ENCODE measurements around the gene CDK14.
"Not testable (repeated sequence)": the region's sequence is repeated elsewhere in the genome, so short reads cannot be mapped to it uniquely, and the experiment has no call there.

CDK14 gene

DNA sequence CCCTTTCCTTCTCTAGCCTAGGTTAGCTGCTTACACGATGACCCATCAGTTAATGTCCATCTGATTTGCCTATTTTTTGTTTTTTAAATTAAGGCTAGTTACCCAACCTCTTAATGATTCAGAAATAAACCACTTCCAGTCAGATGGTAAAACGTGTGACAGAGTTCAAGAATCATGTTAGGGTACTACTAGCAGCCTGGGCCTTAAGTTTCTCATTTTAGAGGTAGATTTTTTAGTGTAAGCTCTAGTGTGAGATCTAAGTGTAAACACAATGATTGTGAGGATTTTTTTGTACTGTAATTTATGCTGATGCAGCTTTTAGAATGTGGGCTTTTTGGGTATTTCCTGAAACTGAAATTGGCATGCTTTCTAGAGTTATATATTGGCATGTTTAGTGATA lies 130.0 kb downstream of the CDK14 start:
- no peak for TF ChIP-seq CTCF (IDR thresholded peaks at IDR 0.05; ENCODE audit: insufficient read depth, low read depth, low read length, missing control alignments)
- H3K4me3 ChIP-seq (ENCODE audit: low read depth, low read length), result peak overlapping the region; percentile 56
- peak; percentile 46 for DNase-seq (ENCODE audit: low read depth)

- no peak for DNase-seq (ENCODE audit: low read depth)
- peak overlapping the region; percentile 56 for H3K4me3 ChIP-seq (ENCODE audit: low read depth, low read length)
- TF ChIP-seq CTCF (IDR thresholded peaks at IDR 0.05; ENCODE audit: insufficient read depth, low read depth, low read length, missing control alignments), result no peak
Measured at GRCh38 chr7:90726623-90727022, 130.5 kb downstream of the CDK14 start.

GRCh38 chr7:90727412-90727811 lies 131.3 kb downstream of the CDK14 start:
- DNase-seq (ENCODE audit: low read depth), result no peak

DNA sequence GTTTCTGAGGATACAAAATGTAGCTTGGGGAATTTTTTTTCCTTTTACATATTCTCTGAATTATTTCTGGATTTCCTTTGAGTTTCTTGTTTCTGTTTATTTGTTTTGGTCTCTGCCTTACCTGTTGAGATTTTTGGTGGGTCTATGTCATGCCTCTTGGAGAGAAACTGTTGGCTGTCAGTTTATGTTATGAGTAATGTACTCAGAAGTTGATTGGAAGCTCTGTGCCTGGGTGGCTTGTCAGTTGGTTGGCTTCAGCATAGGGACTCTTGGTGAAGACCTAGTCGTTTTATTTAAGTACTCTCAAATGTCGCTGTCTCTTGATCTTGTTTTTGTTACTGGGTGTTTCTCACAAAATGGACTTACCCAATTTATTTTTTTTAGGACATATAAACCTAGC lies 132.4 kb downstream of the CDK14 start:
- H3K4me3 ChIP-seq (ENCODE audit: low read depth, low read length), result peak overlapping the region; percentile 56
- no peak for TF ChIP-seq CTCF (IDR thresholded peaks at IDR 0.05; ENCODE audit: insufficient read depth, low read depth, low read length, missing control alignments)
- peak; percentile 83 for DNase-seq (ENCODE audit: low read depth)

More at GRCh38 chr7:90727412-90727811, 131.3 kb downstream of the CDK14 start:
- peak overlapping the region; percentile 56 for H3K4me3 ChIP-seq (ENCODE audit: low read depth, low read length)
- no peak for TF ChIP-seq CTCF (IDR thresholded peaks at IDR 0.05; ENCODE audit: insufficient read depth, low read depth, low read length, missing control alignments)

- not testable (repeated sequence) for DNase-seq (ENCODE audit: low read depth); H3K4me3 ChIP-seq (ENCODE audit: low read depth, low read length)
Measured at GRCh38 chr7:90735611-90736280, 139.6 kb downstream of the CDK14 start.

GRCh38 chr7:90736316-90736715 lies 140.2 kb downstream of the CDK14 start:
- no peak overlapping the region for H3K4me3 ChIP-seq (ENCODE audit: low read depth, low read length)
- TF ChIP-seq CTCF (IDR thresholded peaks at IDR 0.05; ENCODE audit: insufficient read depth, low read depth, low read length, missing control alignments), result no peak
- no peak for DNase-seq (ENCODE audit: low read depth)

- peak; percentile 83 for DNase-seq (ENCODE audit: low read depth)
- TF ChIP-seq CTCF (IDR thresholded peaks at IDR 0.05; ENCODE audit: insufficient read depth, low read depth, low read length, missing control alignments), result no peak
Measured at GRCh38 chr7:90736968-90737939, 141.1 kb downstream of the CDK14 start.

More at GRCh38 chr7:90736968-90737939, 141.1 kb downstream of the CDK14 start:
- peak overlapping the region; percentile 24; the same call in 1 of the 2 replicates for H3K4me3 ChIP-seq (ENCODE audit: low read depth, low read length)

All from GM12865 (cell line).